VCaP (cell line): ENCODE results near the gene ARMCX2.

Source experiments
- H3K27ac ChIP-seq: fragments of 450-650 bp; 2 replicates; pipeline ENCODE4 v1.5.1; 2017
- CTCF ChIP-seq: fragments of 450-650 bp; conservative IDR thresholded peaks from 2 replicates; pipeline ENCODE4 v1.5.1; 2017; ENCODE audit warnings: mild to moderate bottlenecking, moderate library complexity

ARMCX2 gene

GRCh38 chrX:101642093-101642492, 17.6 kb downstream of the ARMCX2 start:
- no peak for TF ChIP-seq CTCF
- no peak overlapping the region for H3K27ac ChIP-seq

GRCh38 chrX:101639583-101639982, 20.1 kb downstream of the ARMCX2 start:
- H3K27ac ChIP-seq: no peak overlapping the region
- no peak for TF ChIP-seq CTCF

- no peak for TF ChIP-seq CTCF
- no peak overlapping the region for H3K27ac ChIP-seq
These were observed 40.3 kb downstream of the ARMCX2 start for GRCh38 chrX:101619364-101619763.

DNA sequence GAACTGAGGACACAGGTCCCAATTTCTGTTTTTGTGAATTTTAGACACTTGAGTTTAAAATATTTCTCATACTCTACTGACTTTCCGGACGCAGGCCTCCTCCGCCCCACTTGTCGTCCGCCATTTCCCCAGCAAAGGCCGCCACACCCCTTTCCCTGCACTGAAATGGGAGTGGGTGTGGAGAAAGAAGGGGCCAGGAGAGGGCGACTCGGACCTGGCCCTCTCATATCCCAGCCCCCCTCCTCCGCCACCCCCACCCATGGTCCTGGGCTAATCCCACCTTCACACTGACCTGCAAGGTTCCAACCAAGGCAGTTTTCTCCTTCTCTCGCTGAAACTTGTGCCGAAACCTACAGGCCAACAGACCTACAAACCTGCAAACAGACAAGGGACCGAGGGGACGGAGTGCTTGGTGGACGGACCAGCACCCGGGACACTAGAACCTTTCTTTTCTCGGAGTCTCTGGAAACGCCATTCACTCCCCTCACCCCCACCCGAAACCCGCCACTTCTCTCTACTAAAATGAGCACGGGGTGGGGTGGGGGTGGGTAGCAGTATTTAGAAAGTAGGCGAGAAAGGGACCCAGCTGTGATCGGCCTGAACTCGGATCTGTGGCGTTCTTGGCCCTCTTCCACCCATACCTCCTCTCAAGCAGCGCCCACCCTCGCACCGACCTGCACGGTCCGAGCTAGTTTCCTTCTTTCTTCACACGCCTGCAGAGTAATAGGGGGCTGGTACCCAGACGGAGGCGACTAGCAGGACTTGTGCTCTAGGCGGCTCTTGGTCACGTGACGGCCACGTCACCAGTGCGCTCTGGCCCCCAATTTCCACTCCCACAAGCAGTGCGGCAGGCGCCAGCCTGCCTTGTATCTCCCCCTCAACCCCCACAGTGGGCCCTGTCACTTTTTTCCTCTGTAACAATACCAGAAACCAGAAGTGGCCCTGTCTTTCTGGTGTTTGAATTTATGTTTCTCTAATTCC, 42.1 kb downstream of the ARMCX2 start, which contains the start of gene ARMCX6:
Gene ARMCX6, minus strand, starts transcription at position 790 of the 981 bp plus-strand sequence. CDS start 1,380 bp downstream, outside the sequence.
- H3K27ac ChIP-seq: peak within 1 kb of the TSS; percentile 54
- peak; percentile 58 for TF ChIP-seq CTCF

- no peak overlapping the region for H3K27ac ChIP-seq
- no peak for TF ChIP-seq CTCF
These were observed 53.9 kb downstream of the ARMCX2 start for GRCh38 chrX:101605728-101606127.
